Iris pigment epithelial cell (primary cell): ENCODE data around the gene SLC25A1.

Experiments used
- DNase-seq: peaks from one replicate; pipeline ENCODE4 v3.0.0-alpha.2; 2011; ENCODE audit warnings: low read depth

The SLC25A1 gene

DNA sequence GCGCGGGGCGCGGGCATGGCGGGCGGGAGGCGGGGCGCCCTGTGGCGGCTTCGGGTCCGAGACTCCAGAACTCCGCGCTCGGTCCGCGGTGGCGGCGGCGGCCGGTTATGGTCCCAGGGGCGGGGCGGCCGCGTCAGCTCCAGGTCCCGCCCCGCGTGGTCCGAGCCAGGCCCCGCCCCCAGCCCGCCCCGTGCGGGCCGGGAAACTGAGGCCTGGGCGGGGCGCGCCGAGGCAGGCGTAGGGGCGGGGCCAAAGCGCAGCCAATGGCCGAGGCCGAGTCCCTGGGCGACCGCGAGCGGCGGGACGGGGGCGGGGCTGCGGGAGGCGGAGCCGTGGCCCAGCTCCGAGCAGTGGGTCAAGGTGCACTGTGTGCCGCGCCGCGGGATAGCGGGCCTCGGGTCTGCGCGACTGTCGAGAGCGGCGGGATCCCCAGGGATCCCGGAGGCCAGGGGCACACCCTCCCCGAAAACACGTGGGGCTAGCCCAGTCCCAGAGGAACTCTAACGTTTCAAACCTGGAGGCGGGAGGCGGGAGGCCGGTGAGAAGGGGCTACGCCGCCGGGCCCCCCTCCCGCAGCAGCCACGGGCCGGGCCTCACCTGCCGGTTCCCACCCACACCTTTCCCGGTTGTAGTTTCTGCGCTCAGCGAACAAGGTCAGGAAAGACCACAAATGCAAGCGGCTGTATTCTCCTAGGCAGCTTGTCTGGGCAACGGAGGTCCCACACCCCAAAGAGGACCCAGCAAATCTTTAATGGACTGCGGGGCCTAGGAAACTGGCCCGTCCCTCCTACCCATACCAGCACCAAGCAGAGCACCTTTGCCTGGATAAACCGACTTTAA is at the start of gene SLC25A1:
TSS of gene SLC25A1 (minus strand) at position 80 of the 840 bp plus-strand sequence. CDS start at position 17, 63 bp downstream.
- DNase-seq = peak; percentile 82

DNA sequence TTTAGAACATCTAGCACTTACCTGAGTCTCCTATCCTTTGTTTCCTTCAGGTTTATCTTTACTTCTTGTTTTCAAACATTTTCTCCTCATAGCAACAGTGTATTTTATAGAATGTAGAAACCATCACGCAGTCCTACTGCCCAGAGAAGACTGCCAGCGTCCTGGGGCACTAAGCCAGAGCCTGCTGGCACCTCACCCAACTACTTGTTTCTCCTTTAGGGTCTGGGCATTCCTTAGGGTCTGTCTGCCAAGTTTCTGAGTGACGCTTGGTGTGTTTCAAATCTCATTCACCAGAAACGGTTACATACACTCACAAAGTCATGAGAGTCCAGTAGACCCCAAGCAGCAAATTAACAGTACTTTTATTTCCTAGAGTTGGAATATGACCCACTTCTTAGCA is 49.6 kb upstream of the SLC25A1 start:
- no peak for DNase-seq

DNA sequence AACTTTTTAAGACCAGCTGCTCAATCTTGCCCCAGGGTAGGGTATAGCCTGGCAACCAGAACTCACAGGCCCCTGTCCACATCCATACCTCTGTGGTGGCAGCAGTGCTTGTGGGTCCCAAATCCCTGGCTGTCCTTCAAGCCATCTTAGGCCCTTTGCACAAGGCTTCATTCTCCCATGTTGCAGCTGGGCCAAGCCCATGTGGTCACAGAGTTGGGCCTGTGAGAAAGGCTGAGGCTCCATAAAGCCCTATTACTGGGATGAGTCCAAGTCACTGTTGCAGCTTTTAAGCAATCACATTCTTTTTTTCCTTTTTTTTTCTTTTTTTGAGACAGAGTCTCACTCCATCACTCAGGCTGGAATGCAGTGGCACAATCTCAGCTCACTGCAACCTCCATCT is 47.9 kb upstream of the SLC25A1 start:
- no peak for DNase-seq

DNA sequence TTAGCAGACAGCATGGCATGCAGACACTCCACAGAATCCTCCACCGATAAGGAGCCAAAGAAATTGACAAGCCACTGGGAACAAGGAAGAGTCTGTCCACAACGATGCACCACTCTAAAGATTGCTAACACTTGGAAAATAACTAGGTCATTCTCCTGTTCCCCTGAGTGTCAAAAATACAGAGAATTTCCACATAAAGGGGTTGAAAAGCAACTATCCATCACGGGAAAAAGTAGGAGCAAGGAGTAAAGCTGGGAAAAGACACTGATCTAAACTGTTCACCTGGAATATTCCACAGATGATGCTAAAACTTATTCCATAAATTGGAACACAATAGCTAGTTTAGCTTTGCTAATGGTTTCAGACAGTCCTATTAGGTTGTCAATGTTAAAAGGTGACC is 47.0 kb upstream of the SLC25A1 start:
- DNase-seq = no peak

DNA sequence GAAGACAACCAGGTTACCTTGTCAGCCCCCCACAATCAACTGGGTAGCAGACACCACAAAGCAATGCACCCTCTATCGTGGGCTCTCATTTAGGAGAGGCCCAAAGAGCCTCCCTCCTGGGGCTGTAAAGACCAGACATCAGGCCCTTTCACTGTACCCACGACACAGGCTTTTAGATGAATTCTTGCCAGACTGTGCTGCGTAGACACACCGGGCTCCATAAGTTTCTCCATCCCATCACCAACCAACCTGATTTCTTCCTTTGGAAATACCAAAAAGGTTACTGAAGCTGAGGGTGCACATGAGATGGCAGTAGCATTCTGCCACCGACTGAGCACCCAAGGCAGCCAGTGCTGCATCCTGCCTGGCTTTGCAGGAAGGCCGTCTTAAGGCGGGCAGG is 46.4 kb upstream of the SLC25A1 start:
- DNase-seq = no peak

DNA sequence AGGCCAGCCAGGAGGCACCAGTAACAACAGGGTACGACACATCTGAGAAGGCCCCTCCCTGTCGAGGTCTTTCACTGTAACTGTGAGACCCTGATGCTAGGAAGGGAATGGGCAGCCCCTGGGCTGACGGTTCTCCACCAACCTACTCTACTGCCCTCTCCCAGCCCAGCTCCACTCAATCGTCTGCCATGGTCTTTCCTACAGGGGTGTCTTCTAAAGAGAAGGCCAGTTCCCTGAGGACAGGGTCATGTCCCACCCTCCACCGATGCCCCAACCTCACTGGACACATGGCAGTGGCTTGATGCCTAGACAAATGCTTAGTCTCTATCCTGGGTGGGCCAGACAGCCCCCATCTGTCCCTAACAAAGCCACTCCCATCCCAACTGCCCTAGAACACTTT is 46.0 kb upstream of the SLC25A1 start:
- no peak for DNase-seq

DNA sequence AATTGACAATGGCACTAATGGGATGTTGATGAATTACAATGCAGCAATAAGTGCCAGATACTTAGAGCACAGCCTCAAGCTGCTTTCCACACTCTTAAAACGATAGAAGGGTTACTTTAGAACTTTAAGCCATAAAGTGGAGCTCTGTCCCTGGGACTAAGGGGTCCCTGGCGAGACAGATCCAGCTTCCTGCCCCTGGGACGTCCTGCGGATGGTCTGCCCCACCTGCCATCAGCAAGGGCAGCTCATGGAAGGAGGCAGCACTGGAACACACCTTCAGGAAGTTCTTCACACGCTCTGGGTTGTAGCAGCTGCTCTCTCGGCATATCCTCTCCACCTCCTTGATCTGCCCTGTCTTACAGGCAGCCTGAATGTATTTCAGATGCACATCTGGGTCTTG is 45.1 kb upstream of the SLC25A1 start:
- DNase-seq = no peak

DNA sequence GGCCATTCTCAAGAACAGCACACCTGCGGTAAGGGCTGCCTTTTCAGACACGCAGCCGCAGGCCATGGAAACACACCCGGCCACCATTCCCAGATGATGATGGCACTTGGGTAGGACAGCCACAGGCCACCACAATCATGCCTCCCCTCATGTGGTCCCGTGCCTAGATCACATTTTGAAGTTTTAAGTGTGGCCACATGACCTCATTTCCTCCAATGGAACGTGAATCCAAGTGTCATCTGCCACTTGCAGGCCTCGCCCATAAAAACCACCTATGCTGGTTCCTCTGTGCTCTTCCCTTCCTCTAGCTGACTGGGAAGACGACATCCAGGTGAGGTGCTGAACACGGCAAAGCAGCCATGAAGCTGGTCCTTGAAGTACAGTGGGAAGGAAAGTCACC is 44.6 kb upstream of the SLC25A1 start:
- DNase-seq = no peak

DNA sequence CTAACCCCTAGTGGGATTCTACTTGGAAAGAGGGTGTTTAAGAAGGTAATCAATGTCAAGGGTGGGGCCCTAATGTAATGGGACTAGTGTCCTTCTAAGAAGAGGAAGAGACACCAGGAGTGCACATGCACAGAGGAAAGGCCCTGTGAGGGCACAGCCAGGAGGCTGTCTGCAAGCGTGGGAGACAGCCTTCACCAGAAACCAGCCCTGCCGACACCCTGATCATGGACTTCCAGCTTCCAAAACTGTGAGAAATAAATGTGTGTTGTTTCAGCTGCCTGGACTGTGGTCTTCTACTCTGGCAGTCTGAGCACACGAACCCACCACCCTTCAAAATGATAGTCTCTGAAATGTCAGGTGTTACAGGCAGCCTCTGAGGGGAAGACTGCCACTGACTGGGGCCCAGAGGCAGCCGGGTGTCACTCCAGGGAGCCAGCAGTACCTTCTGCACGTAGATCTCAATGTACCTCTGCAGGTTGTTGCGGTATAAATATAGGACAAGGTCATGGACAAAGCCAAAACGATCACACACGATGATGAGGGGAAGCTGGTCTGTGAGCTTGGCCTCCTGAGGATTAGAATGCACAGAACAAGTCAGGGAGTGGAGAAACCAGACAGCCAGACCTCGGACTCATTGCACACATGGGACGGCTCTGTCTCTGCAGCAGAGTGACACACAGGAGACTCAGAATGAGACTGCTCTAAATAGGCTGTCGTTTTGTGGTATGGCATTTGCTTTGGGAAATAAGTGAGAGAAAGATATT is 43.9 kb upstream of the SLC25A1 start:
- no peak for DNase-seq

DNA sequence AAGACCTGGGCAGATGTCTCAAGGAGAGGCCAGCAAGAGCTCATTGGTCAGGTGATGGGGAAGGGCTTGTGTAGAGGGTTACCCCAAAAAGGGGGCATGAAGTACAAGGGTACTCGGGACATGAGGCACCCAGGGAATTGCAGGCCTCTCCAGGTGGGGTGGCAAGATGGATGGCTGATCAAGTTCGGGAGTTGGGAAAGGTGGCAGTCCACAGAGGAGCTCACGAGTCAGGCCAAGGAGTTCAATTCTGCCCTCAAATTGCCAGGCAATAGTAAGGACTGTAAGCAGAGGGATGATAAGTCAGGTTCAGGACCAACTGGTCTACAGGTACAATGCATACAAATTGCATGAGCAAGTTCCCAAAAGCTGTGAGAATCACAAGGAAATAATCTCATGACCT is 42.3 kb upstream of the SLC25A1 start:
- DNase-seq = no peak

DNA sequence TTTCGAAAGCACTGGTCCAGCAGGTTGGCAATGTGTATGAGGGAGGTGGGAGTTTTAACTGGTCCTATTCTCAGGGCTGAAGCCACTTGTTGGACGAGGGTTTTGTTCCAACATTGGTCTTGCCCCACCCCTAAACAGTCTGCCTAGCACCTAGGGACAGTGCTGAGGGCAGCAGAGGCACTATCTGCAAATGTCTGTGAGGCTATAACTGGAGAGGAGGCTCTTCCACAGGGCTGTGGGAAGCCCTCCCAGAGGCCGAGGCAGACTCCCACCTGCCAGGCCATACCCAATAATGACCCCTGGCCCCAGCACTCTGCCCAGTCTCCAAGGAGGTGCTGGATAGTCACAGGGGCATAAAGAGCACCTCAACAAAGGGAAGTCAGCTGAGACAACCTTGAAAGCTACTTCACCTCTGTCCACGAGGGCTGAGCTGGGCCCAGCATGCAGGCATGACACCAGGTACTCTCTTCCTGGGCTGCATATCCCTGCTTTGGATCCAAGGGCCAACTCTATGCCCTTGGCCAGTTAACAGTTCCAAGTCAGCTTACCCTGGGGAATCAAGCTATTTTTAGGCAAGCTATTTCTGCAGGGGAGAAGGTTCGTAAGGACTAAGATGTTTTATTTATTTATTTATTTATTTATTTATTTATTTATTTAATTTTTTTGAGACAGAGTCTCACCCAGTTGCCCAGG is 40.2 kb upstream of the SLC25A1 start:
- no peak for DNase-seq

DNA sequence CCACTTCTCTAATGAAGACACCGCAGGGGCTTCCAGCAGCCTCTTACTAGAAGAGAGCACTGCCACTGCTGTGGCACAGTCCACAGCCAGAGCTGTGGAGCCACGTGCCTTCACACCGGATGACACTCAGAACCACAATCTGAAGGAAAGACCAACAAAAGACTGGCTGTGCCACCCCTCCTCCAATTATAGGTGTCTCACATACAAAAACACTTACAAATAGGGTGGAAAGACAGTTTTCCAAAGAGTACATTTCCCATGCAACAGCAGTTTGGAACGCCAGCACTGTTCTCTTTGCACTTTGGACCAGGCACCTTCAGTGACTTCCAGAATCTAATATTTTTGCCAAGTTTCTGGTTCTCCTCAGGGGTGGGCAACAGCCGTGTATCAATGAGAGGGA is 38.0 kb upstream of the SLC25A1 start:
- DNase-seq = no peak

DNA sequence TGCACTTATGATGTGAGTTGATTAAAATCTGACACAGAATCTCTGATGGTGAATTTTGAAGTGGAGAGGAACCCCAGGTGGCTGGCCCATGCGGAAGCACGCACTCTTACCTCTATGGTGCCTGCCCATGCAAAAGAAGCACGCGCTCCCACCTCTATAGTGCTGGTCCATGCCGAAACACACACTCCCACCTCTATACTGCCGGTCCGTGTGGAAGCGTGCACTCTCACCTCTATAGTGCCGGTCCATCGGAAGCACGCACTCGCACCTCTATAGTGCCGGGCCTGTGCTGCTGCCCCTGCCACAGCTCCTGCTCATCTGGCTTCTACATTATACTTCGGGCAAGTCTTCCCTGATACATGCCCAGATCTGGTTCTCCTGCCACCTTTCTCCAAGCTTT is 36.8 kb upstream of the SLC25A1 start:
- DNase-seq = no peak

DNA sequence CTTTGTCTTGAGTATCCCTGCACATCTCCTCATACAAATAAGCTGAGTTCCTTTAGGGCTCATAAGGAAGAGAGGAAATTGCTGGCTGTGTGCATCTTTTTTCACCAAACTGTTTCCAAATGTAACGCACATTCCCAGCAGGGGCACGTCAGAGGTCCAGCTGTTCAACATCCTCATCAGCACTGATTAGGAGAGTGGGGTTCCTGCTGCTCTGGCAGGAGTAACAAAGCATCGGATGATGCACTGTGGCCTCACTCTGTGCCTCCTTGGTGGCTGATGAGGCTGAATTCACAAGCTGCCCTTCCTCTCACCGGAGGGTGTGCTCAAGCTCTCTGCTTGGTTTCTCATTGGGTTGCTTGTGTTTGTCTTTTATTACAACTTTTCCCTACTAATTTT is 35.5 kb upstream of the SLC25A1 start:
- DNase-seq = no peak

DNA sequence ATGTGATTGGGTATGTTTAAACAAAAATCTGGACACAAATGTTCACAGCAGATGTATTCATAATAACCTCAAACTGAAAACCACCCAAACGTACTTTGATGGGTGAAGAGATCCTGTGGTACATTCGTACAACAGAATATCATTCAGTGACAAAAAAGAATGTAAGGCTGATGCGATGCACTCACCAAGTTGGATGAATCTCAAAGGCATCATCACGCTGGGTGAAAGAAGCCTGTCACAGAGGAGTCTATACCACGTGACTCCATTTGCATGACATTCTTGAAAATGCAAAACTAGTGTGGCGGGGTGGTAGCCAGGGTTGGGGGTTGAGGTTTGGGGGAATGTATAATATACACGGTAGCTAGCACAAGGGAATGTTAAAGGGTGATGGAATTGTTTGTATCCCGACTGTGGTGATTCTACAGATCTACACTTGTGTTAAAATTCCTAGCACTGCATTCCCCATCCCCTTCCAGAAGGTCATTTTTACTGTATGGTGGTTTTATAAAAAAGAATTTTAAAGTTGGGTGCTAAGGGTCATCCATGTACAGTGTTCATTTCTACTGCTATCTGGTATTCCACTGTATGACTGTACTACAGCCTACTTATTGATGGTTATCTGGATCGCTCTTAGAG is 35.0 kb upstream of the SLC25A1 start:
- DNase-seq = no peak

DNA sequence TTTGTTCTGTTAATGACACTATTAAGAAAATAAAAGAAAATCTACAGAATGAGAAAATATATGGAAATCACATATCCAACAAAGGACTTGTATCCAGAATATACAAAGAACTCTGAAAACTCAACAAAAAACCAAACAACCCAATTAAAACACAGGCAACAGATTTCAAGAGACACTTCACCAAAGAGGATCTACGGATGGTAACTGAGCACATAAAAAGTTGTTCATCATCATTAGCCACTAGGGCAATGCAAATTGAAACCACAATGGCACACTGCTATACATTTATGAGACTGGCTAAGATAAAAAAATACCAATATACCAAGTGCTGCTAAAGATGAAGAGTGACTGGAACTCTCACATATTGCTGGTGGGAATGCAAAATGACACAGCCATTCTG is 34.5 kb upstream of the SLC25A1 start:
- no peak for DNase-seq

DNA sequence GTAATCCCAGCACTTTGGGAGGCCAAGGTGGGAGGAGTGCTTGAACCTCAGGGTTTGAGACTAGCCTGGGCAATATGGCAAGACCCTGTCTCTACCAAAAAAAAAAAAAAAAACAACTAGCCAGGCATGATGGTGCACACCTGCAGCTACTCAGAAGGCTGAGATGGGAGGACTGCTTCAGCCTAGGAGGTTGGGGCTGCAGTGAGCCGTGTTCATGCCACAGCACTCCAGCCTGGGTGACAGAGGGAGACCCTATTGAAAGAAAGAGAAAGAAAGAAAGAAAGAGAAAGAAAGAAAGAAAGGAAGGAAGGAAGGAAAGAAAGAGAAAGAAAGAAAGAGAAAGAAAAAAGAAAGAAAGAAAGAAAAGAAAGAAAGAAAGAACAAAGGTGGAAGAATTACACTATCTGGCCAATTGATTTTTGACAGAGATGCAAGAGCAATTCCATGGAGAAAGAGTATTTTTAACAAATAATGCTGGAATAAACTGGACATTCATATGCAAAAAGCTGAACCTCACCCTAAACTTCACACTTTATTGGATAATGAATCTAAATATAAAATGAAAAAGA is 33.9 kb upstream of the SLC25A1 start:
- DNase-seq = no peak

DNA sequence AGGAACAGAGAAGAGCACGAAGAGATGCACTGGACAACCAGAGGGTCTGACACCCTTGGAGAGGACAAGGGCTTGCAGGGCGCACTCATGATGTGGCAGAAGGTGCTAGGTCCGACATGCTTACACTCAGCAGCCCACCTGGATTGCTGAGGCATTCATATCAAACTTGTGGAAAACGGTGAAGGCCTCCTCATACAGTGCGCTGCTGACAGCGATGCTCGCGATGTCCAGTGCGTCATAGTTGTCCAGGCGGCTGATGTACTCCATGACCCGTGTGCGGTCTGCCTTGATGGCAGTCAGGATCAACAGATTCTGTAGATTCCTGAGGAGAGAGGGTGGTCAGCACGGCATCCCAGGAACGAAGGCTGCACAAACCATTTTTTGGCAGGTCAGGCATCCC is 31.7 kb upstream of the SLC25A1 start:
- no peak for DNase-seq

DNA sequence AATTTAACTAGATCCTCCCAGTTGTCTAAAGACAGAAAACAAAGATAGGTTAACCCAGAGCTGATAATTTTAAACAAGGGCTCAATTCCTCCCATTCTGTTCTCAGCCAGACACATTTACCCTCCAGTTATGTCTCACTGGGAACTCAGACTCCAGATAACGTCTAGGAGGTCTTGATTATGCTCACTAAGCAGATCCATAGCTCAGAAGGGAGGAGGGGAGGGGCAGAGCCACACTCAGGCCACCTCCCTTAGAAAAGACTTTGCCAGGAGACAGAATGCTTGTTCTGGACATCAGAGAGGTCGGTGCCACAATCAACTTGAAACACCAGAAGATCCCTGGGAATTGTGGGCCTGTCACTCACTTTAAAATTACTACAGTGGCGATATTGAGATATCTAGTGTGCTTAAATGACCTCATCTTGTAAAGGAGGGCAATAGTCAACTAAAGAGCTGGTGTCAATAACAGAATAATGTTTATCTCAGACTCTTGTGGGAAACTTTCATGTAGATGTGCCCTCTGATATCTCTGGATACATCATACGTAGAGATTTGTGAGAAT is 29.8 kb upstream of the SLC25A1 start:
- no peak for DNase-seq

DNA sequence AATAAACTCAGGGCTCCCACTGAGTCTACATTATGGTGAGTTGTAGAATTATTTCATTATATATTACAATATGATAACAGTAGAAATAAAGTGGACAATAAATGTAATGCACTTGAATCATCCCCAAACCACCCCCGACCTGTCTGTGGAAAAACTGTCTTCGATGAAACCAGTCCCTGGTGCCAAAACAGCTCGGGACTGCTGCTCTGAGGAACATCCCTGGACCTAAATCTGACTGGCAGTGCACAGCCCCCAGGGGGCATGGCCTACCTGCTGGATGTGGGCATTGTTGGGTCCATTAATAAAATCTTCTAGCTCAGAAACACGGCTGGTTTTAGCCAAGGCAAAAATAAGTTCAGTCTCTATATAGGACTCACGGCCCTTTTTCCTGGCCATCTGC is 29.3 kb upstream of the SLC25A1 start:
- DNase-seq = no peak

DNA sequence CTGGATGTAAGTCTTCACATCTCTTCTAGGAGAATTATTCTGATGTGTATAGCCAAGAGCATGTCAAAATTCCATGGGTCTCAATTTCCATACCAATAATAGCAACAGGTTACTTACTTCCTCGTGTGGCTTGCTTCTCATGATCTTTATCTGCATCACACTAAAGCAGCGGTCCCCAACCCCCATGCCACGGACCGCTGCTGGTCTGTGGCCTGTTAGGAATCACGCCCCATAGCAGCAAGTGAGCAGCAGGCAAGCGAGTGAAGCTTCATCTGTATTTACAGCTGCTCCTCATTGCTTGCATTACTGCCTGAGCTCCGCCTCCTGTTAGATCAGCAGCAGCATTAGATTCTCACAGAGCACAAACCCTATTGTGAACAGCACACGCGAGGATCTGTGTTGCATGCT is 28.9 kb upstream of the SLC25A1 start:
- no peak for DNase-seq

DNA sequence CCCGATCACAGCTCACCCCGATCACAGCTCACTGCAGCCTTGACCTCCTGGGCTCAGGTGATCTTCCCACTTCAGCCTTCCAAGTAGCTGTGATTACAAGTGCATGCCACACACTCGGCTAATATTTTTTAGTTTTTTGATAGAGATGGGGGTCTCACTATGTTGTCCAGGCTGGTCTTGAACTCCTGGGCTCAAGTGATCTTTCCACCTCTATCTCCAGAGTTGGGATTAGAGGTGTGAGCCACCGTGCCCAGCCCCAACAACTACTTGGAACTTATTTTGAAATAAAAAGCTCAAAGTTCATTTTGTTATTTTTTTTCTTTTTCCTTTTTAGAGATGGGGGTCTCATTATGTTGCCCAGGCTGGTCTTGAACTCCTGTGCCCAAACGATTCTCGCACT is 27.8 kb upstream of the SLC25A1 start:
- no peak for DNase-seq
